Suprapubic skin (tissue), 4 donors: ENCODE data around the gene ASIC2. TPM values are rescaled to one million over a fixed set of nuclear protein-coding genes. Genes with fewer than 3 reads are reported as not detected.

Experiments
- DNase-seq, 2 donors: peaks; one replicate each; pipeline ENCODE4 v3.0.0-alpha.2; 2019; ENCODE audit warnings: low spot score in 2 of 2
- H3K27ac ChIP-seq: fragments of 200-600 bp; sonication (generic); one replicate; pipeline ENCODE4 v1.5.1; 2019
- H3K27me3 ChIP-seq: fragments of 200-600 bp; sonication (generic); one replicate; pipeline ENCODE4 v1.5.1; 2019
- H3K36me3 ChIP-seq: fragments of 200-600 bp; sonication (generic); one replicate; pipeline ENCODE4 v1.5.1; 2019
- H3K4me1 ChIP-seq: fragments of 200-600 bp; sonication (generic); one replicate; pipeline ENCODE4 v1.5.1; 2019
- H3K4me3 ChIP-seq: fragments of 200-600 bp; sonication (generic); one replicate; pipeline ENCODE4 v1.5.1; 2019; ENCODE audit warnings: mild to moderate bottlenecking
- H3K9me3 ChIP-seq: fragments of 200-600 bp; sonication (generic); one replicate; pipeline ENCODE4 v1.5.1; 2019
- CTCF ChIP-seq, 2 donors: fragments of 200-600 bp in 1 of 2; fragments of 450-650 bp in 1 of 2; sonication (generic) in 1 of 2; IDR thresholded peaks; one replicate each; pipeline ENCODE4 v1.5.1; 2016 to 2019; ENCODE audit warnings: antibody characterized with exemption in 2 of 2, mild to moderate bottlenecking in 1 of 2, moderate library complexity in 1 of 2
- EP300 ChIP-seq: sonication (generic); formaldehyde crosslinking; IDR thresholded peaks from one replicate; pipeline ENCODE4 v1.6.1; 2017; ENCODE audit warnings: antibody characterized with exemption
- POLR2A ChIP-seq, 2 donors: fragments of 450-650 bp; IDR thresholded peaks; one replicate each; pipeline ENCODE4 v1.6.1; 2017; ENCODE audit warnings: antibody characterized with exemption in 2 of 2, mild to moderate bottlenecking in 2 of 2, moderate library complexity in 2 of 2
- POLR2AphosphoS5 ChIP-seq, 3 donors: sonication (generic); formaldehyde crosslinking; IDR thresholded peaks; one replicate each; pipeline ENCODE4 v1.6.1; 2017; ENCODE audit warnings: antibody characterized with exemption in 3 of 3
- WGBS: methylation state at CpG from one replicate; pipeline ENCODE4 v1.1.5; 2018; 5-methylcytosine and 5-hydroxymethylcytosine counted together
- total RNA-seq, 4 donors: library from RNA; depleted of rRNA; stranded (reverse); fragments of >200 nt; gene quantifications; one replicate each; pipeline ENCODE4 v1.1.0, GENCODE V29; 2016

ASIC2 gene
- total RNA-seq, 4 donors from 2014 or later: not detected

- TF ChIP-seq POLR2AphosphoS5 (IDR thresholded peaks at IDR 0.05): no peak
- no peak for TF ChIP-seq POLR2A (IDR thresholded peaks at IDR 0.05)
- TF ChIP-seq EP300: no peak
- TF ChIP-seq CTCF (IDR thresholded peaks at IDR 0.05): no peak
- WGBS: 80% methylated on average over 5 of the region's 5 CpGs
- H3K9me3 ChIP-seq: no peaks in the 10 kb centered on the region
Measured at GRCh38 chr17:33267851-33268548, 25.1 kb downstream of the ASIC2 start.

GRCh38 chr17:33267271-33267790 is 25.8 kb downstream of the ASIC2 start:
- no peaks in the 10 kb centered on the region for H3K36me3 ChIP-seq
- 43% methylated on average over 6 of the region's 6 CpGs for WGBS
- no peaks in the 10 kb centered on the region for H3K9me3 ChIP-seq
- peaks cover 8% of the 10 kb centered on the region for H3K27me3 ChIP-seq
- H3K27ac ChIP-seq: no peak overlapping the region
- no peak overlapping the region for H3K4me3 ChIP-seq
- no peaks in the 10 kb centered on the region for H3K4me1 ChIP-seq
- TF ChIP-seq CTCF (IDR thresholded peaks at IDR 0.05) (no peak), POLR2AphosphoS5 (IDR thresholded peaks at IDR 0.05) (no peak), EP300 (no peak), POLR2A (IDR thresholded peaks at IDR 0.05) (no peak)
- no peak for DNase-seq

More at GRCh38 chr17:33267851-33268548, 25.1 kb downstream of the ASIC2 start:
- peaks cover 8% of the 10 kb centered on the region for H3K27me3 ChIP-seq
- H3K36me3 ChIP-seq: no peaks in the 10 kb centered on the region
- no peak overlapping the region for H3K4me3 ChIP-seq
- DNase-seq: no peak
- no peak overlapping the region for H3K27ac ChIP-seq
- H3K4me1 ChIP-seq: no peaks in the 10 kb centered on the region

- no peaks in the 10 kb centered on the region for H3K9me3 ChIP-seq
- no peaks in the 10 kb centered on the region for H3K4me1 ChIP-seq
- H3K27me3 ChIP-seq: peaks cover 11% of the 10 kb centered on the region
- H3K27ac ChIP-seq: no peak overlapping the region
- TF ChIP-seq POLR2AphosphoS5 (IDR thresholded peaks at IDR 0.05) (no peak), EP300 (no peak), CTCF (IDR thresholded peaks at IDR 0.05) (no peak), POLR2A (IDR thresholded peaks at IDR 0.05) (no peak)
- no peak for DNase-seq
- no peak overlapping the region for H3K4me3 ChIP-seq
- 47% methylated on average over 10 of the region's 10 CpGs for WGBS
- H3K36me3 ChIP-seq: no peaks in the 10 kb centered on the region
Measured at GRCh38 chr17:33266611-33267010, 26.5 kb downstream of the ASIC2 start.

GRCh38 chr17:33266116-33266515 is 27.0 kb downstream of the ASIC2 start:
- Histone ChIP-seq H3K4me1 (no peaks in the 10 kb centered on the region), H3K9me3 (no peaks in the 10 kb centered on the region), H3K27ac (no peak overlapping the region), H3K36me3 (no peaks in the 10 kb centered on the region), H3K27me3 (peaks cover 16% of the 10 kb centered on the region), H3K4me3 (no peak overlapping the region)
- TF ChIP-seq POLR2A (IDR thresholded peaks at IDR 0.05) (no peak), CTCF (IDR thresholded peaks at IDR 0.05) (no peak), POLR2AphosphoS5 (IDR thresholded peaks at IDR 0.05) (no peak), EP300 (no peak)
- DNase-seq: no peak
- 43% methylated on average over 1 of the region's 1 CpG for WGBS

GRCh38 chr17:33263396-33263795 is 29.7 kb downstream of the ASIC2 start:
- H3K27ac ChIP-seq: no peak overlapping the region
- 88% methylated on average over 1 of the region's 4 CpGs for WGBS

More at GRCh38 chr17:33263396-33263795, 29.7 kb downstream of the ASIC2 start:
- H3K36me3 ChIP-seq: no peaks in the 10 kb centered on the region
- no peak for DNase-seq
- no peak overlapping the region for H3K4me3 ChIP-seq
- peaks cover 21% of the 10 kb centered on the region for H3K27me3 ChIP-seq
- TF ChIP-seq POLR2A (IDR thresholded peaks at IDR 0.05): no peak
- no peak for TF ChIP-seq CTCF (IDR thresholded peaks at IDR 0.05)
- TF ChIP-seq EP300: no peak
- TF ChIP-seq POLR2AphosphoS5 (IDR thresholded peaks at IDR 0.05): no peak
- H3K9me3 ChIP-seq: no peaks in the 10 kb centered on the region
- no peaks in the 10 kb centered on the region for H3K4me1 ChIP-seq
